Measurements from ENCODE around the gene ANO10. TPM values are rescaled to one million over a fixed set of nuclear protein-coding genes. Genes with fewer than 3 reads are reported as not detected.
A peak's percentile ranks its signal among the peaks of the same experiment; 100 is the strongest.
"Not testable (repeated sequence)": the region's sequence is repeated elsewhere in the genome, so short reads cannot be mapped to it uniquely, and the experiment has no call there.

ANO10 gene
- total RNA-seq, 1 experiment from 2014 or later: 8.5 TPM

DNA sequence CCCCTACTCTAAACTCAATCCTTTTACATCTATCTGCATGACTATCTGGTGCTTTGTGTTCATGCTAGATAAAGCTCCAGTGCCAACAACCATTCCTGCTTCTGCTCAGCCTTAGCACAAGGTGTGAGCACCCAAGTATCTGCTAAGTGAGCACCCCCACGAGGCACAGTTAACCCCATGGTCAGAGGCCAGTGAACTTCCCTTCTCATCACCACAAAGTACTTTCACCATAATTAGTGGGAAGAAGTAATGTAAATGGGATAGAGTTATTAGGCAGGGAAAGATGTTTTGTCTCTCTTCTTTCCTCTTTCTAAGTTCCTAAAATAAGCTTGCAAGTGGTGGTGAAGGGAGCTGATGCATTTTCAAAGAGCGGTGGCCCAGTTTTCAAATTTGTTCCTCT lies 96.4 kb downstream of the ANO10 start:
- Histone ChIP-seq H3K27me3 (no peaks in the 10 kb centered on the region), H3K4me1 (no peaks in the 10 kb centered on the region), H3K27ac (no peak overlapping the region), H3K4me3 (no peak overlapping the region), H3K36me3 (no peaks in the 10 kb centered on the region), H3K9me3 (replicated peaks) (no peaks in the 10 kb centered on the region)
- DNase-seq: no peak

DNA sequence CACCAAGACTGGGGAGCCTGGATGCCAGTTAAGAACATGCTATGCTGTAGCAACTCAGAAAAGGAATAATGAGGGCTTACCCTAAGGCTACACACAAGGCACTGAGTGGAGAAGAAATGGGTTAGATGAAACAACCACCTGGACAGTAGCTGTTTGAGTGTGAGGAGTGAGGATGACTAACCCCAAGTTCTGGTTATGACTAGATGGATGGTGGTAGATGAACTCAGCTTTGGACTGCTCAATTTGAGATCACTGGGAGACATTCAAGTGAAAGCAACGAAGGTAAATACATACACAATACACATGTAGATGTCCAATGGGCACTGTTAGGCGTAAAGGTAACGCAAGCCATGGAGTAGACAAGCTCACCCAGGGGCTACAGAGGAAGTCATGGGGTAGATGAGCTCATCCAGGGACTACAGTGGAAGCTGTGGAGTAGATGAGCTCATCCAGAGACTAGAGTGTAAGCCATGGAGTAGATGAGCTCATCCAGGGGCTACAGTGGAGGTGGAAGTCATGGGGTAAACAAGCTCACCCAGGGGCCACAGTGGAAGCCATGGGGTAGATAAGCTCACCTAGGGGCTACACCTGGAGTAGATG lies 98.3 kb downstream of the ANO10 start:
- no peaks in the 10 kb centered on the region for H3K4me1 ChIP-seq
- no peak for DNase-seq

DNA sequence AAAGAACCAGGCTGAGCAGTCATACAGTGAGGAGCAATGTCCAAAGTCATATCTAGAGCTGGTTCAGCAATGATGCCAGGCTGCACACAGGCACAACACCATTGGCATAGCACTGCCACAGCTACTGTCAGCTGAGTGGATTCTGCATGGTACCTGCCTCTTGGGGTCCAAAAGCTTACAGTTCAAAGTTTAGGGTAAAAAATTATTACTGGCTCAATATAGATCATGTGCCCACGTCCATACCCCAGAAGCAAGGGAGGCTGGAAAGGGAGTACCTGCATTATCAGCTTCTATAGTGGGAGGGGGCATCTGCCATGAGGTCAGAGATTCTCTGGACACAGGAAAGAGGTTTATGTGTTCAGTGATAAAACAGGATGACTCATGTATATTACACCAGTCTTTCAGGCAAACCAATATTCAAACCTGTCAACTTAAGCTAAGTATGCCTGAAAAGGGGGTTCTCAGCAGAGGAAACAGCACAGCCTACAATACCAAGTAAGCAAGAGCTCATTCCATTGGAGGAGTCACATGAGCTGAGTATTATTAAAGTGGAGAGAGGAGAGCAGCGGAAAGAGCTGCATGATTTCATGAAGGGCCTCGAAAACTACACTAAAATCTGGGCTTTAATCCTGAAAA lies 99.0 kb downstream of the ANO10 start:
- no peaks in the 10 kb centered on the region for H3K4me1 ChIP-seq
- H3K4me3 ChIP-seq: no peak overlapping the region
- DNase-seq: no peak
- no peak overlapping the region for H3K27ac ChIP-seq
- no peaks in the 10 kb centered on the region for H3K36me3 ChIP-seq
- H3K27me3 ChIP-seq: no peaks in the 10 kb centered on the region
- no peaks in the 10 kb centered on the region for H3K9me3 ChIP-seq (replicated peaks)

More for the DNA sequence above, 98.3 kb downstream of the ANO10 start:
- no peak overlapping the region for H3K4me3 ChIP-seq
- H3K36me3 ChIP-seq: no peaks in the 10 kb centered on the region
- H3K27ac ChIP-seq: no peak overlapping the region
- H3K27me3 ChIP-seq: no peaks in the 10 kb centered on the region
- no peaks in the 10 kb centered on the region for H3K9me3 ChIP-seq (replicated peaks)

DNA sequence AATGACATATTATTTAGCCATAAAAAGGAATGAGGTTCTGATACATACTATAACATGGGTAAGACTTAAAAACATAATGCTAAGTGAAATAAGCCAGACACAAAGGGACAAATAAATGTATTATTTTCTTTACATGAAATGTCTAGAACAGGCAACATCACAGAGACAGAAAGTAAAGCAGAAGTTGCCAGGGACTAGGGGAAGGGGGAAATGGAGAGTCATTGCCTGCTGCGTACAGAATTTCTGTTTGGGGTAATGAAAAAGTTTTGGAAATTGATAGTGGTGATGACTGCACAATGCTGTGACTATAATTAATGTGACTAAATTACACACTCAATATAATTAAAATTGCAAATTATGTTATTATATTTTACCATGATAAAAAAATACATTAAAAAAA lies 99.9 kb downstream of the ANO10 start:
- Histone ChIP-seq H3K4me3 (no peak overlapping the region), H3K4me1 (no peaks in the 10 kb centered on the region), H3K36me3 (no peaks in the 10 kb centered on the region), H3K27me3 (no peaks in the 10 kb centered on the region), H3K9me3 (replicated peaks) (no peaks in the 10 kb centered on the region), H3K27ac (no peak overlapping the region)
- DNase-seq: no peak

DNA sequence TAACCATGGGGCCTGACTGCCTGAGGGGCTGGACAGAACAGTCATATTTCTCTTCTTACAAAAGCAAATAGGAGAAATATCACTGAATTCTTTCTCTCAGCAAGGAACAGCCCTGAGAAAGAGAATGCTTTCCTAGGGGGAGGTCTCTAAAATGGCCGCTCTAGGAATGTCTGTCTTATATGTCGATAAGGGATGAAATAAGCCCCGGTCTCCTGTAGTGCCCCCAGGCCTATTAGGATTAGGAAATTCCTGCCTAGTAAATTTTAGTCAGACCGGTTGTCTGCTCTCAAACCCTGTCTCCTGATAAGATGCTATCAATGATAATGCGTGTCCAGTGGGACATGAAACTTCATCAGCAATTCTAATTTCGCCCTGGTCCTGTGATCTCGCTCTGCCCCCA lies 103.3 kb downstream of the ANO10 start:
- not testable (repeated sequence) for H3K27ac ChIP-seq; H3K9me3 ChIP-seq (replicated peaks); H3K4me1 ChIP-seq; H3K27me3 ChIP-seq; DNase-seq; H3K4me3 ChIP-seq; H3K36me3 ChIP-seq

DNA sequence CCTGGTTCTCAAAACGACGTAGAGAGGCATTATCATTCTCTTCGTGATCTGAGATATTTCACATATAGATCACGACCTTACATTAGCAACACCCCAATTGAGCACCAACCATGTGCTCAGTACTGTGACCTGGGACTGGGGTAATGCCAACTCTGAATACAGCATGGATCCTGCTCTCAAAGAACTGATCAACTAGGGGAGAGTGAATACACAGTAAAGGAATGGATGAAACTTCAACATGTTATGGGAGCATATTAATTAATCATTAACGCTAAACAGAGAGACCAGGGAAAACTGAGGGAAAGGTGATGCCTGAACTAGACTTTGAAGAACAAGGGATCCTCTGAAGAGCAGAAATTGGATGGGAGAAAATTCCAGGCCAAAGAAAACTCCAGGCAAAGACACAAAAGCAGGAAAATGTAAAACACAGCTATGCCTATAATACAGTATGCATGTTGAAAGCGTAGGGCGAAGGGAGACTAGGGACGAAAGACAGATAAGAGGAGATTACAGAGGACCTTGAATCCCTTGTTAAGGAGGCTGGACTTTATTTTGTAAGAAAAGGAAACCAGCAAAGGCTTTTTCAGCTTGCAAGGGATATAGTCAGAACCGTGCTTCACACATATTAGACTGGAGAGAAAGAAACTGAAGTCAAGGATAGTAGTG lies 105.7 kb downstream of the ANO10 start:
- H3K36me3 ChIP-seq: no peaks in the 10 kb centered on the region
- H3K4me3 ChIP-seq: no peak overlapping the region
- H3K9me3 ChIP-seq (replicated peaks): no peaks in the 10 kb centered on the region
- H3K27ac ChIP-seq: no peak overlapping the region
- no peaks in the 10 kb centered on the region for H3K4me1 ChIP-seq
- H3K27me3 ChIP-seq: no peaks in the 10 kb centered on the region
- DNase-seq: no peak

DNA sequence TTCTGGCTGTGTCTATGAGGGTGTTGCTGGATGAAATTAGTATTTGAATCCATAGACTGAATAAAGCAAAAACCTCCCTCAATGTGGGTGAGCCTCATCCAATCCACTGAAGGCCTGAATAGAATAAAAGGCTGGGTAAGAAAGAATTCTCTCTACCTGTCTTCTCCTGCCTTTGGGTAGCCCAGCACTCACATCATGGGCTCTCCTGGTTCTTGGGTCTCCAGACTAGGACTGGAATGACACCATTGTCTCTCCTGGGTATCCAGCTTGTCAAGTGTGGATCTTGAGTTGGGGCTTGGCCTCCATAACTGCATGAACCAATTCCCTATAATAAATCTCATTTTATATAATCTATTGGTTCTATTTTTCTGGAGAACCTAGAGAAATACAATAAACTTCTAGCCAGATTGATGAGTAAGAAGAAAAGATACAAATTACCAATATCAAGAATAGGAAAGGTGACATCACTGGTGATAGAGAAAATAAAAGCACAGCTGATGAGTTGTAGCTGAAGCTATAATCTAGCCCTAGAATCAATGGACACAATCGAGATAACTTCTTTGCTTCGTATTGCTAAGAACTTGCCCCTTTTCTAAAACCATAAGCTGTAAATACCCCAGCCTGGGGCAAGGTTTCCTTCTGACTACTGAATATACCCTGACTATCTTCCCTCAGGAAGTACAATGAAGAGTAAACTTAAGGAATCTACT lies 106.4 kb downstream of the ANO10 start:
- no peak overlapping the region for H3K27ac ChIP-seq
- H3K36me3 ChIP-seq: no peaks in the 10 kb centered on the region
- DNase-seq: no peak
- H3K4me3 ChIP-seq: no peak overlapping the region
- no peaks in the 10 kb centered on the region for H3K27me3 ChIP-seq
- H3K4me1 ChIP-seq: no peaks in the 10 kb centered on the region
- H3K9me3 ChIP-seq (replicated peaks): no peaks in the 10 kb centered on the region

DNA sequence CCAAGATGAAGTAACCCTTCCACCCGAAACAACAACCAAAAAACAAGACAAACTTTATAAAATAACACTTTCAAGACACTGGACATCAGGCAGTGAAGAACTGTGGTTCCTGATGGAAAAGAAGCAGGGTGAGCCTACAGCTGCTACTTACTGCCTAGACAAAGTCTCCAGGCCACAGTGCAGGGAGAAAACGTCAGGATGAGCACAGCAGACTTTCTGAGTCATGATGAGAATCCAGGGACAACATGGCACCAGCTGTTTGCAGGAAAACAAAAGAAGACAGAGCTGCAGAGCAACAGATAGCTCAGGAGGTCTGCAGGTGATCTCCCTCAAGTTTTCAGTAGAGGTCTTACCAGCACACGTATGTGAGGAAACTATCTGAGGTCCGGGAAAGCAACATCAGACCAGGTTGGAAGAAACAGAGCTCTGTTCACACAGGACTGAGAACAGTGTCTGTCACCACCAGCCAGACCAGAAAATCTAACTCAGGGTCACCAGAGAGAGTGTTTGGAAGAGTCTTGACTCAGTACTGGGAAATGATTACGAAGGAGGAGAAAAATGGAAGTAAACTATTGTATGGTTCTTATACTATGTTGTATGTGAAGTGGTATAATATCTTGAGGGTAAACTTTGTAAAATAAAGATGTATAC lies 108.9 kb downstream of the ANO10 start:
- Histone ChIP-seq H3K9me3 (replicated peaks) (no peaks in the 10 kb centered on the region), H3K36me3 (no peaks in the 10 kb centered on the region), H3K4me3 (no peak overlapping the region), H3K4me1 (no peaks in the 10 kb centered on the region), H3K27ac (no peak overlapping the region), H3K27me3 (no peaks in the 10 kb centered on the region)
- no peak for DNase-seq

DNA sequence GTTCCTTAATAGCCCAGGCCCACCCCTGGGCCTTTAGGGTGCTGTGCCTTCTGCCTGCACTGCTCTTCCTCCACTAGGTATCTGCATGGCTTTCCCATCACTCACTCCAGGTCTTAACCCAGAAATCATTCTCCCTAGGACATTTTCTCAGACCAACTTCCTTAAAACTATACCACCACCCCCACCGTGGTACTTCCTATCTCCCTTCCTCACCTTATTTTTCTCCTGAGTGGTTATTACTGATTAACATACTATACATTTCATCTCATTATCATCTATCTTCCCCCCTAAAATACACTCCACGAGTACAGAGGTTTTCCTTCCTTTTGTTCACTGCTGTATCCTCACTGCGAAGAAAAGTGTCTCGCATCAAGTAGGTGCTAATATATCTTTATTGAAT lies 115.2 kb downstream of the ANO10 start:
- no peaks in the 10 kb centered on the region for H3K27me3 ChIP-seq
- H3K9me3 ChIP-seq (replicated peaks): no peaks in the 10 kb centered on the region
- no peak overlapping the region for H3K4me3 ChIP-seq
- H3K27ac ChIP-seq: no peak overlapping the region
- H3K36me3 ChIP-seq: no peaks in the 10 kb centered on the region
- H3K4me1 ChIP-seq: no peaks in the 10 kb centered on the region
- DNase-seq: no peak

DNA sequence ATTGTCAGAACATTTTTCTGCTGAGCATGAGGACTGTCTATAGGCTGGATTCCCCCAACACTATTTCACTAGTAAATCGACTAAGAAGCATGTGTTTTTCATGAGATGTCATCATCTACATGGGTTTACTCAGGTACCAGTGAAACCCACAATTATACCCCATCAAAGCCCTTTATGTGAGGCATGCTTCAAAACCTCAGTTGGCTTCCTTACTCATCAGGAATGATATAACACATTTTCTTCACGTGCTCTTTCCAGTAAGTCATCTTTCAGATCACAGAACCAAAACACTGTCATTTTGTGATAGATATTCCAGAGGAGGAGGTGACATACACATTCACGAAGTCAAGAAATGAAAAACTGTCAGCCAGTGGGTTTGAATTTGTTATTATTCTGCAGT lies 116.5 kb downstream of the ANO10 start:
- no peak overlapping the region for H3K4me3 ChIP-seq
- no peak overlapping the region for H3K27ac ChIP-seq
- no peaks in the 10 kb centered on the region for H3K9me3 ChIP-seq (replicated peaks)
- no peak for DNase-seq
- no peaks in the 10 kb centered on the region for H3K27me3 ChIP-seq
- no peaks in the 10 kb centered on the region for H3K4me1 ChIP-seq
- no peaks in the 10 kb centered on the region for H3K36me3 ChIP-seq

DNA sequence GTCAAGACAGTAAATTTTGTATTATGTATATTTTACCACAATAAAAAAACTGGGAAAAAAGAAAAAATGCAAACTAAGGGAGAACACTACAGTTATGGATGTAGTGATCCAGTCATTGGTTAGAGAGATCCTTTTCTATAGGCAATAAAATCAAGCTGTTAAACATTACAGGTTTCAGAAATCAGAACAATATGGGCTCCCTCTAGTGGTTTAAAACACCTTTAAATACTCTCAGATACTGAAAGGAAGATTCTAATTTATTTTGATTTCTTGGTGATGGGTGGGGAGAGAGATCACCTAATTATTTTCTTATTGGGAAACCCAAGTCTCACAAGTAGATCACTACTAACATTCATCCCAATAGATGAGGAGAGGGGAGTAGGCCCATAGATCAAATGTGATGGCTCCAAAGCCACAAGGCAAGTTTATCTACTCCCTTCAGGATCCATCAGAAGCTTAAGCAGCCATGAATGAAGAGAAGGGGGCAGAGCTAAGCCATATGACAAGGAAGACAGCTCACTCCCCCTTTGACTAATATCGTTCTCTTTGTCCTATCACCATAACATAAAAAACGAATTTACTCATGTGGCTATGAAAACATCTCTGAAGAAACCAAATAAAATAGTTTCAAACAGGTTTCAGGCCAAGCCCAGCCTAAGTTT lies 118.6 kb downstream of the ANO10 start:
- Histone ChIP-seq H3K27me3 (no peaks in the 10 kb centered on the region), H3K27ac (no peak overlapping the region), H3K4me3 (no peak overlapping the region), H3K36me3 (no peaks in the 10 kb centered on the region), H3K9me3 (replicated peaks) (no peaks in the 10 kb centered on the region), H3K4me1 (no peaks in the 10 kb centered on the region)
- DNase-seq: peak in 1 of 2 experiments; percentile 25

DNA sequence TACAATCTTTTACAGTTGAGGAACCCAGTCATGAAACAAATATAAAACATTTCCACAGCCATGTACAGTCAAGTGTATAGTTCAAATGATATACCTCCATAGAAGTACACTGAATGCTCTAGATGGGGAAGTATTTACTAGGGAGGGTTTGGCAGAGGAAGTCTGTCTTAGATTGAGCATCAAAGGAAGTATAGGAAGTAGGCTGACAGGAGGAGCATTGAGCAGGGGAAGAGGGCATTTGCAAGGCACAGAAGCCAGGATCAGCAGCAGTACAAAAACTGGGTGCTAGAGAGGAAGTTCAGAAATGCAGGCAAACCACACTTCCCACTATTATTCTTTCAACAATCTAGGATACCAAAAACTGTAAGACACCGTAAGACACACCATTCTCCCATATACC lies 122.6 kb downstream of the ANO10 start:
- Histone ChIP-seq H3K27ac (no peak overlapping the region), H3K4me1 (no peaks in the 10 kb centered on the region), H3K9me3 (replicated peaks) (no peaks in the 10 kb centered on the region), H3K36me3 (no peaks in the 10 kb centered on the region), H3K4me3 (no peak overlapping the region), H3K27me3 (no peaks in the 10 kb centered on the region)
- no peak for DNase-seq

DNA sequence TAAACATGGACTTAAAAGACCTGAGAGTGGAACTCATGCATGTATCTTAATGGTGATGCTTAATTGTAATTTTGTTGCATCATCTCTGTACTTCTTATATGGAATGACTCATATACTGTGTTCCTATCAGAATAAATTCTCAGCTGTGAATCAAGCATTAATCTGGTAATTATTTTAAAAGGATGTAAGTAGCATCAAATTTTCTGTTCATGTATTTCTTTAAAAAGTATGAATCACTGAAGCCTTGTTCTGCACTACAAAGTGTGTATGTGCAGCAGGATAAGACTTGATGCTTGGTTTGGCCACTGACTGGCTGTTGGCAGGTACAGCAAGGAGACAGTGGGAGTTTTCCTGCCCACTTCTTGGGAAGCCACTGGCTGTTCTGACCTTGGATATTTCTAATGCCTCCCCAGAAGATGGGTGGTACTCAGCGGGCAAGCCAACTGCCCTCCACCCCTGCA lies 123.9 kb downstream of the ANO10 start:
- H3K4me3 ChIP-seq: no peak overlapping the region
- H3K9me3 ChIP-seq (replicated peaks): no peaks in the 10 kb centered on the region
- H3K27me3 ChIP-seq: no peaks in the 10 kb centered on the region
- H3K4me1 ChIP-seq: no peaks in the 10 kb centered on the region
- no peak overlapping the region for H3K27ac ChIP-seq
- no peak for DNase-seq
- no peaks in the 10 kb centered on the region for H3K36me3 ChIP-seq

DNA sequence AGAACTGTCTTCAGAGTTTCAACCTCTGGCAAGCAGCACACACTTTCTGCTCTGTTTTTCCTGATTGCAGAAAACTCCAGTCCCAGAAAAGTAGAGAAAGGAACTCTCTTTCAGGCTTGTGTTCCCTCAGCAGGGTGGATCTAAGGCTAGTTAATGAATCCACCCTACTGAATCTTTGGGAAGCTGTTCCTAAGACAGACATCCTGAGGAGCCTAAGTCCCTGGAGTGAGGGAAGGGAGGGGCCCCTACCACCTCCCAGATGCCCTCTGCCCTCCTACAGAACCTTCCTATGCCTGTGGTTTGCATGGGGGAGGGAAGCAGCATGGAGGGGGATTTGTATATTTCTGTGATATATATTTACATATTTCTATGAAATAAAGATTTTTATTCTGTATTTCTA lies 124.4 kb downstream of the ANO10 start:
- no peak overlapping the region for H3K27ac ChIP-seq
- H3K27me3 ChIP-seq: no peaks in the 10 kb centered on the region

More for the DNA sequence above, 124.4 kb downstream of the ANO10 start:
- H3K4me1 ChIP-seq: no peaks in the 10 kb centered on the region
- H3K9me3 ChIP-seq (replicated peaks): no peaks in the 10 kb centered on the region
- DNase-seq: no peak
- H3K36me3 ChIP-seq: no peaks in the 10 kb centered on the region
- H3K4me3 ChIP-seq: no peak overlapping the region

Measured in SJCRH30 (cell line).